GM19397 (cell line): Measurements from ENCODE around the gene TGFBI.

Experiments used
- ATAC-seq: cut with Tn5 transposase; IDR thresholded peaks from one replicate; pipeline ENCODE4 v1.9.1; 2021; ENCODE audit warnings: mild to moderate bottlenecking, moderate library complexity; ENCODE audit not compliant: unreplicated experiment

TGFBI gene

DNA sequence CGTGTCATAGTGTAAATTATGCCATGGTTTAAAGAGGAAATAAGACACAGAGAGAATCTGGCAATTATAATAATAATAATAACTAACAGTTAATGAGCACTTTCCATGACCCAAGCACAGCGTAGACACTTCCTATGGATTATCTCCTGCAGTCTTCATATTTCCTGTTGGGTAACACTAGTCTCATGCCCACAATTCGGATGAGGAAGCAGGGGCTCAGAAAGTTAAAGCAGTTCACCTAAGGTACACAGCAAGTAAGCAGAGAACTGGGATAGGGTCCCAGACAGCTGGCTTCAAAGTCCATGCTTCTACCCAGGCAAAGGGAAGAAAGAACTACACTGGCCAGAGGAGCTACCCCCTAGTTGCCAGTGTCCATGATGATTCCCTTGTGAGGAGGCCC, 27.9 kb upstream of the TGFBI start:
- no peak for ATAC-seq

DNA sequence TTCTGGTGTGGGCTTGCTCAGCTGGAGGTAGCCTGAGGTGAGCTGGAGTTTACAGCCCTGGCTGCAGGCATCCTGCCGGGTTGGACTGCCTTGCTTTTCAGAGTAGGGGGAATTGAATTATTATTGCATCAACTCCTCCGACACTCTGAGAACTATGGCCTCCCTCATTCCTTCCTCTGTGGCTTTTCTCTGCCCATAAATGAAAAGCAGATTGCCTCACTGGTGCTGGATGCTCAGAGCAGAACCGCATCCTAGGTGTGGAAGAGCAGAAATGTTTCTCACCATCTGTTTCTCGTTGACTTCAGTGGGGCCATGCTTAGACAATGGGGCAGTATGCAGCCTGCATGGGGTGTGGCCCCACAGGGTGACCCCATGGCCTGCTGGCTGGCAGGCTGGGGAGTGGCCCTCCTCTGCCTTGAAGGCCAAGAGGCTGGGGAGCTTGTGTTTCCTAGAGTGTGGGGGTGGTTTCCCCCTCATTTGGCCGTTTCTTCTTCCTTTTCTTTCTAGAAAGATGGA, 27.3 kb upstream of the TGFBI start:
- ATAC-seq, result no peak

DNA sequence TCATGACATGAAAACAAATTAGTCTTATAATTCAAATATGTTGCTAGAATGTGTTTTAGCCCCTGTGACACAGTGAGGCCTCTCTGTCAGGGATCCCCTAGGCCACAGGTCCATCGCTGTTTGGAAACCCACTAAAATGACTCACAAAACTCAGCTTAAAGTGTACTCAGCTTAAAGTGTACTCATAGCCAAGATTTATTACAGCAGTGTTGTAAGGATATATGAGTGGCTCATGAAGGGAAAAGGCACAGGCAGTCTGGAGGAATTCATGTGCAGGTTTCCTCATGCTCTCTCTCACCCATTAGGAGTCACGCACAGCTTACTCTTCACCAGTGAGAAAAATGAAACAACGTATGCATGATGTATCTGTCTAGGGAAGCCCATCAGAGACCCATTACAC, 24.4 kb upstream of the TGFBI start:
- no peak for ATAC-seq

DNA sequence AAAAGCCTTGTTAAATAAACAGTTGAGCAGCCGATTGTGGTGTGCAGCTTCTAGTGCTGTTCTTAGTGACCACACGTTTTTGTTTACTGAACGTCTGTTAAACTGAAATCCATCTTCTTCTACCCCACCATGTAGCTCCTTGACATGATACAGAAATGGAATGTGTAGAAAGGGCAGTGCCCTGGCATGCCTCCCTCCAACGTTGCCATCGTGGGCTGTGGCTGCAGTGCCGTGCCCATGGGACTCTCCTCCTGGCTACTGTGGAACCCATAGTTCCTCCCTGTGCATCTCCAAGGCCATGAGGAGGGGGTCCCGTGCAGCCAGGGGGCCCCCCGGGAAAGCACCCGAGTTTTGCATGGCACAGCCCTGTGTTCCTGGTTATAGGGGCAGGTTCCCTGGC, 23.3 kb upstream of the TGFBI start:
- ATAC-seq, result no peak

DNA sequence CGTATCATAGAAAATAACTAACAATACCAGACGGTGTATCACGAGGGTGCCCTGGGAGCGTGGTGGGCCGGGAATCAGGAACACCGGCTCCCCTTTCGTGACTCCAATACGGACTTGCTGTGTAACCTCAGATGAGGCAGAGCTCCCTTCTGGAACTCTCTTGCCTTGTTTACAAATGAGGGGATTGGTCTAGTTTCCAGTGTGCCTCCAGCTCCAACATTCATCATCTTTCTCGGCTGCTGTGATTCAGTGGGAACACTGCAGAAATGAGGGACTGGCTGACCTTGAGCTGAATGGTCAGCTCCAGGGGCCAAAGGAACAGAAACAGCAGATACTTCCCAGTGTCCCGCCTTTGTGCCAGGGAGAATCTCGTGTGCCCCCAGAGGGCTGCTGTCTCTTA, 22.6 kb upstream of the TGFBI start:
- no peak for ATAC-seq

DNA sequence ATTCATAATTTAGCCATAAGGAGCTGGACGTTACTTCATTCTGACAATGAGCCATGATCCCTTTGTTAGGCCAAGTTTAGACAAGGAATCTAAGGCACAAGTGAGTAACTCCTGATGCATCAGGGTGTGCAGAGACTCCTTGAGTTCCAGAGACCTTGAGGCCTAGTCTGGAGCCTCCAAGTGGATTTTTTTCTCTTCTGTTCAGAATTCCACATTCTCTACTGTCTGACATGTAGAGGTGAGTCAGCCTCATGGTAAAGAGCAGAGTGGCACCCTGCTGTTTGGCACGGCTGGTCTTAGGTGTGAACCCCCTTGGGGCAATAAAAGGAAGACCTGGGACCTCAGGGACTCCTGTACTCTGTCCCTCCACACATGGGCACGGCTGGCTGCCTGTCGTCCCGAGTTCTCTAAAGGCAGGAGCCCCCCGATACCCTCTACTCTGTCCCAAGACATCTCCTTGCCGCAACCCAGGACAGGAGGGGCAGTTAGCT, 22.0 kb upstream of the TGFBI start:
- ATAC-seq, result no peak

DNA sequence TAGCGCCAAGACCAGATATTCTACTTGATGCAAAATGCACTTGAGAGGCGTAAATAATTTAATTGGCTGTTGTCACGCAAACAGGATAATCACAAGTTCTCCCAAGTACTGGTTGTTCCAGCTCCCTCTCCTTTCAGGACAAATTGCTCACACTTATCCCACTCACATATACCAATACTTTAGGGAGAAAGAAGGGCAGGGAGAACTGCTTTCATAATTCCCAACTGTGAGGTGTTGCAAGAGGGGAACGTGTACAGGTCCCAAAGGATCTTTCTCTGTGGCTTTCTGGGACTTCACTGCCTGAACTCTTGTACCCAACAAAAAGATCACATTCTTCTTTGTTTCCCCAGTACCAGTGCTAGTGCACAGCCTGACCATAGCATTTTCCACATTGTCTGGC, 21.5 kb upstream of the TGFBI start:
- no peak for ATAC-seq

DNA sequence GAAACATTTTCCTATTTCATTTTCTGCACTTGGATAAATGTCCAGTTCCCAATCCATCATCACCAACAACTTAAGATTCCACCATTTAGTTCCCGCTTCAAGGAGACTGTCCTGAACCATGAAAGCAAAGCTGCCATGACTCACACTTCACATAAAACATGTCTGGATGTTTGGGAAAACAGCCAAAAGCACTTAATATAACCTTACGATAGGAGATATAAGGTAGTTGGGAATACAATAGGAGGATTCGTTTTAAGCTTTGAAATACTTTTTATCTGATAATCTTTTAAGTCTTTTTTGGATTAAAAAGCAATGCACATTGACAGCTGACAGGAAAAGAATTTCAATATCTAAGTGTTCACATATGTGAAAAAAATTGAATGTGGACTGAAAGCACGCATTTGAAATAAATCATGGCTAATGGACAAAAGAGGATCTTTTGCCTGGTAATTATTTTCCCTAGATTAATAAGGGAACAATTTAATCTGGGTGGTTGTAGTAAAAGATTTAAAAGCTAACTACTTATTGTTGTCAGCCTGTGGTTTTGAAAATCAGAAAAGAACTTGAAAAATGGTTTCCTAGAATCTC, 17.3 kb upstream of the TGFBI start:
- ATAC-seq, result no peak

DNA sequence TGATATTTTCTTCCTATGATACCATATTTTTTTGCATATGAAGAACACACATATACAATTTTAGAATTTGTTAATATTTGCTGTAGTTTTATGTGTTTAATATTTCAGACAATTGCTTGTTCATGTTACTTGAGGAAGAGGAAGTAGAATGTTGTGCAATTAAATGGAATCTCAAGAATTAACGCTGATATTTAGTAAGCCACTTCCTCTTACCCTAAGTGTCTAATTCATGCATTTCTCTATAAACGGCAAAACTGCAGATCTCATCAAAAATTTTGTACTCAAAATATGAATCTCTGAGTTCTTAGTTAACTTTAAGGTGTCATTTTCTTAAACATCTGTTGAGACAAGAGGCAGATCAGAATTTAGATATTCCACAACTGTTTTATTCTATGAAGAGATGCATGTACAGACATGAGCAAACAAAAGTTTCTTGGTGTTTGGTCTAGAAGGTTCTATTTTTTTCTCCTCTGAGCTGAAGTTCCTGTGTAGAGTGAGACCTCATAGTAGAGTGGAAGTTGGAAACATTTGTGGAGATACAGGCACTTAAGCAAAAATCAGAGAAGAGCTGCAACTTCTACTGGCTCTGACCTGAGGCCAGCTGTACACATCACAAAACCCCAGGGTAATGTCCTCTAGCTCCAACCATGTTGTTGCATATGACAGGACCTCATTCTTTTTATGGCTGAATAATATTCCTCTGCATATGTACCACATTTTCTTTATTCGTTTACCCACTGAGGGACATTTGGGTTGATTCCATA, 16.6 kb upstream of the TGFBI start:
- no peak for ATAC-seq

DNA sequence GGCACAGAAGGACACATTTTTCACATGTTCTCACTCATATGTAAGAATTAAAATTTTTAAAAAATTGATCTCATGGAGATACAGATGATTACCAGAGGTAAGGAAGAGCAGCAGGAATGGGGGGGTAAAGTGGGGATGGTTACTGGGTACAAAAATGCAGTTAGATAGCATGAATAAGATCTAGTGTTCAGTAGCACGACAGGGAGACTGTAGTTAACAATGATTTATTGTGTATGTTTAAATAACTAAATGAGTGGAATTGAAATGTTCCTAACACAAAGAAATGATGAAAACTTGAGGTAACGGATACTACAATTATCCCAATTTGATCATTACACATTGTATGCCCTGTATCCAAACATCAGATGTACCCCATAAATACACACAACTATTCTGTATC, 15.2 kb upstream of the TGFBI start:
- ATAC-seq, result no peak

DNA sequence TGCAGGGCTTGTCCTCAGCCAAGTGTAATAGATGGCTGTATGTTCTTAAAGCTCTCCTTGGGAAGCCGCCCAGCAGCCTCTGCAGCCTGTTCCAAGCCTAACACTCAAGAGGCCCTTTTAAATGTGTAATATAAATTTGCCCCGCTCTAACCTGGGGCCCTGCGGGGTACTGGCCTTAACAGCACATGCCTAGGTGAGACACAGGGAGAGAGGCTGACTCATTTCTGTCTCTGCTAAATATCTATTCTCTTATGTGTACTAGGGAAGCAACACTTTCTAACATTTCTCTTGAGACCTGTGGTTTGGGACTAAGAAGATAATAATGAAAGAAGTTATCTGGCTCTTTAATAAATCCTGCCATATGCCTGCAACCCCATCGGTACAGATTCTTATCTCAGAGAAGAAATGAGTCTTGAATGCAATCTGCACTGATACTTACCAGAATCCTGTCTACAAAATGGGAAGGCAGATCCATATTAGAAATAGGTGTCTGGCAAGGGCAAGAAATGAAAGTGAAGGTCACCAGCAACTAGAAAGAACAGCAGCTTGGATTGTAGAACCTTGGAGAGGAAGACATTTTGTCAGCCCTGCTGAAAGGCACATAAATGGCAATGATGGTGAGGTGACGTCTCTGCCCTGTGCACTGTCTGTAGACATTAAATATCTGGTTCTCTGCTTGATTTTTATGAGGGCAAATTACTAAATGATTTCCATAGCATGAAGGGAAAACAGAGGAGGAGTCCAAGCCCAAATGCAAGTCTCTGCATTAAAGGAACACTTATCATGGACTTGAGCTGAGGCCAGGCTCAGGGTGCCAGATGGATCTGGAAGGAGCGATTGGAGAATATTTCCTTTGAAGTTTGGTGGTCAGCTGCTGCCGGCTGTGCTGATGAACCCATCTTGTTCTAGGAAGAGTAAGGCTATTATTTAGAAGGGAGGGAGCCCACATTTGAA, 14.5 kb upstream of the TGFBI start:
- ATAC-seq, result no peak

DNA sequence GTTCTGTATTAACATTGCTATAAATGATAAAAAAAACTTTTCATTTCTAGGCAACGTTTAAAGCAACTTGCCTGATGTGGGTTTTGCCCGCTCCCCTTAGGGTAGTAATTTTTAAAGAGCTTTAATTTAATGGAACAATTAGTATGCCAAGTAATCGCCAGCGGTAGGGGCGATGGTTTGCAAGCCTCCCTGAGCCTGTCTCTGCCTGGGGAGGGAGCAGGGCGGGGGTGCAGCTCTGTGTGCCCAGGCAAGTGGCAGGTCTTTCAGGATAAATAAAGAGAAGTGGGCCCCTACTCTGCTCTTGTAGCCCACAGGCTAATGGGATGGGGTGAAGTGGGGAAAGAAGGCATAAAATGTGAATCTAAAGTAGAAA, 13.8 kb upstream of the TGFBI start:
- ATAC-seq, result no peak

DNA sequence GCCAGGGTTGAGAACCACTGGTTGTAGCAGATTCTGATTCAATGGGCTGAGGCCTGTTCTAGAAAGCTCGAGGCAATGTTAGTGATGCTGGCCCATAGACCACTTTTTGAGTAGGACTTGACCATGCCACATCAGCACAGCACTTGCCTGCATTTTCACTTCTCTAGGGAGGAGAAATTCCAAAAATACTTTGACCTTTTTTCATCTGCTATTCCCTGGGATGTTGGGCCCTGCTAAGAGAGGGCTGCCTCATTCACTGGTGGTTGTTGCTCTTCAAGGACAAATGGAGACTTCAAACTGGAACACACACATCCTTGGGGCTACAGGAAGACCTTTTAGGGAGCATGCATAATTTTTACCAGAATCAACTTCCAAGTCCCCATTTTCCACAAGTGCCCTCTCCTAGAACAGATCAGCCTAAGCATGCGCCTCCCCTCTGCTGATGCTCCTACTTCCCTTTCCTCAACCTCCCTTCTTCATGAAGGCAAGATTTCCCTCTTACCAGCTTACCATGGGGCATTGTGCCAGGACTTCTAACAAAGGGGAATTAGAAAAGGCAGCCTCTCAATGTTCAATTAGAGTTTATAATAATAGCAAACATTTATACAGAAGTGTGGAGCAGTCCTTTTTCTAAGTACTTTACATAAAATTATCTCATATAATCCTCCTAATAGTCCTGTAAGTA, 12.7 kb upstream of the TGFBI start:
- ATAC-seq, result no peak

DNA sequence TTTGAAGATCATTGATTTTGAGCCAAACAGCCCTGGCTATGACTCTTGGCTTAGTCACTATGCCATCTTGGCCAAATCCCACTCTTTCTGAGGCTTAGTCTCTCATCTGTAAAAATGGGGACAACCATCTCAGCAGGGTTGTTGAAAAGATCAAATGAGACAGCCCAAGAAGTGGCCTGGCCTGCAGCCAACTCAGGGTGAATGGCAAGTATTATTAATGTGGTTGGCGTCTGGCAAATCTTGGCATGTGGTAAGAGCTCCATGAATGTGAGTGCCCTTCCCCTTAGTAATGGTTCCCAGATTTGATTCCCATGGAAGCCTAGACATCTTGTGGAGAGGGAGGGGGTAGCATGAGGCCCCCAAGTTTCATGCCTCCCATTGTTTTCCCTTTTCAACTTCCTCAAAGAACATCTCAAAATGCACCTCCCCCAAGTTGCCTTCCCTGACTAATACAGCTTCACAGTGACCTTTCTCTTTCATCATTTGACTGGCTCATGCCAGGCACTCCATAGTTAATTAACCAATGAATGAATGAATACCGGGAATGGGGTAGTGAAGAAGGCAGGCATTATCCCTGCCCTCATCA, 11.8 kb upstream of the TGFBI start:
- no peak for ATAC-seq

DNA sequence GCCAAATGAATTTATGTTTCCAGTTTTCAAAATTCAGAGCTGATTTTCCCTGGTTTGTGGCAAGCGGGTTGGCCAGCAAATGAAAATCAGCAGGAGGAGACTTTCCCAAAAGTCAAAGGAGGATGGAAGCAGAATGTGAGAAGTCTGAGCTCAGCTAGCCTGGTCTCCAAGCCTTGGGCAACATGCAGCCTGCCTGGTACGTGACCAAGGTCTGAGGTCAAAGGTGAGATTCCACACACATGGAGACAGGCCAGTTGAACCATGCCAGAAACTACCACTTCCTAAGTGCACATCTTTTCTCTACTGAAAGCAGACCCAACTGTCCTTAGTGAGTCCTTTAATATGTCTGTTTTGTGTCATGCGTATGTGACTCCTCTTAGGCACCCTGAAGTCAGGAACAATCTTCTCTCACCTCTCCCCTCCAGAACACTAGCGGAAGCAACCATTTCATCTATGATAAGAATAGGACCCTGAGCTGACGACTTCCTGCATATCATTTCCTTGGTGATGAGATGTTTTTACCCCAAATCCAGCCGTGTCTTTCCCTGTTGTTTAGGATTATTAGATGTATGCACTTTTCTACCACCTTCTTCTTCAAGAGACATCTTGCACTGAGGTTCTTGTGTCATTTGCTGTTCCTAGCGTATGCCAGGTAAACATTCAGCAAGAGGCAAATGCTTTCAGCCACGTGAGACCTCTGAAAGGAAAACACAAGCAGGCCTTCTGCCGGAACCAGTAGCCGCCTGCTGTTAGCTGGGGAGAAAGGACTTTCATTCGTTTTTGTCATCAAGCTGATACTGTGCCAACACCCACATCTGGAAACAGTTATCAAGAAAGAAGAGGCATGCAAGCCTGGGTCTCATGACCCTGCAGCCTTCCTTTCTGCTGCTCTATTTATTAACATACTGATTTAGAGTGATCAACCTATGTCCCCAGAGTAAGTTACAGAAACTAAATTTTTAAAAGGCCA, 9.7 kb upstream of the TGFBI start:
- no peak for ATAC-seq

DNA sequence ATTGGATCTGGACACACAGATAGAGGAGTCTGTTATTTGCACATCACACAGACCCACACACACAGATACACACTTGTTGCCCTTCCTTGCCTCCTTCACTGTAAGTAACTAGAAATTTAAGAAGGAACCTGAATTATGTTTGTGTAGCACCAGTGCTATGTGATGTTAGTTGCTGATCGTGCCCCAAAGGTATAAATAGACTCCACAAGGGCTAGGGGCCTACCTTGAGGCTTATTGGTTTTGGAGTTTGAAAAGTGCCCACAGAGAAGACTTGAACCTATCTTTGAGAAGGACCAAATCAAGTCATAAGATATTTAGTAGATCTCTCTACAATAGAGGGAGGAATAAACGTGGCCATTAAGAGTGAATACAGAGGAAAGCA, 8.8 kb upstream of the TGFBI start:
- no peak for ATAC-seq

DNA sequence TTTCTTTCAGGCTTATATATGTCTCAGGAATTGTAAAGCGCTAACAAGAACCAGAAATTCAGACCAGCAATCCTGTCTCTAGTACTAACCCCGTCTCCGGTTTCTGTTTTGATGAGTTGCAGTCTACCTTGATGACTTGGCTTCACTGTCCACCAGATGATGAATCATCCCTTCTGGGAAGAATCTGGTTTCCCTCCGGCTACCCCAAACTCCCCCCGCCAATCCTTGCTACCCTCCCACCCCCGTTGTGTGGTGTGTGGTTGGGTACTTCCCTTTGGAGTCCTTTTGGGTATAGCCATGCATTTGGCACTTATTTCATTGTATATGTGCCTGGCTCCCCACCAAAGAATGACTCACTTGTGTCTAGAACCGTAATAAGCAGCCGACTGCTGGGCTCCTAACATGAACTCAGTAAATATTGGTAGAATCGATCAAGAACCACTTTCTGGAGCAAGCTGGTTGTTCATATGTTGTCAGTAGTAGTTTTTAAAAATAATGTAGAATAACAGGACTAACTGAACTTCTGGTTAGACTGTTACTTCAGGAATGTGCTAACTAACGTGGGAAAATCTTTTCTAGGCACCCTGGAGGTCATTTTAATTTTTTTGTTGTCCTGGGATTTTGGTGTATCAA, 8.3 kb upstream of the TGFBI start:
- ATAC-seq, result no peak

DNA sequence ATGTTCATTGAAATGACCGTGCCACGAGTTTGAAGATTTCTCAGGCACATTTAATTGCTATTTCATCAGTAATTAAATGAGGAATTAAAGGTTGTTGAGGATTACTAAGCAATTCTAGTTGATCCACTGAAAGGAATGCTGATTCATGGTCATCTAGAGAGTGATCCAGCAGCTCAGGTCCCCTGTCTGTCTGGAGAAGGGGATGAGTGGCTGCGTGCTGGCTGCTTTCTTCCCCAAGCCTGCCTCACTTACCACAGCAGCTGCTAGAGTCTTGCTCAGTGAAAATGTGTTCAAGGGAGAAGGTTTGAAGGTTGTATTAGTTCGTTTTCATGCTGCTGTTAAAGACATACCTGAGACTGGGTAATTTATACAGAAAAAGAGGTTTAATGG, 7.8 kb upstream of the TGFBI start:
- no peak for ATAC-seq

DNA sequence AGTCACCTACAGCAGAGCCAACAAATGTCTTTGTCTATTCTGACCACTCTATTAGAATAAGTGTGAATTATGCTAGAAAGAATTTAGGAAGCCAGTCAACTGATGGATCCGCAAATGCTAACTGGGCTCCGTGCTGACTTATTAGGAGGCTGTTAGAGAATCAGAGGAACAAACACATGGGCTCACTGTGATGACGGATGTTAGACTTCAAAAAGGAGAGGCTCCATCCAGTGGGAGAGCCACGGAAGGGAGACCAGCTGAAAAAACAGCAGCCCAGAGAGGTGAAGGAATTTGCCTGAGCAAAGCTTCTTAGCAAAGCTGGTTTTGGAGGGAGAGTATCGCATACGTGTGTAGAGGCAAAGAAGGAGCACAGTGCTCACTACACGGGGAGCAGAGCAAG, 5.8 kb upstream of the TGFBI start:
- no peak for ATAC-seq
